Stimulated activated CD8-positive, alpha-beta memory T cell treated with anti-CD3 and anti-CD28 coated beads, Interleukin-4, amount 100 ng/mL, for 48 hours (primary cell): ENCODE data around the gene DBN1.

Source experiments
- DNase-seq: peaks from one replicate; pipeline ENCODE4 v3.0.0-alpha.2; 2020

DBN1 gene

DNA sequence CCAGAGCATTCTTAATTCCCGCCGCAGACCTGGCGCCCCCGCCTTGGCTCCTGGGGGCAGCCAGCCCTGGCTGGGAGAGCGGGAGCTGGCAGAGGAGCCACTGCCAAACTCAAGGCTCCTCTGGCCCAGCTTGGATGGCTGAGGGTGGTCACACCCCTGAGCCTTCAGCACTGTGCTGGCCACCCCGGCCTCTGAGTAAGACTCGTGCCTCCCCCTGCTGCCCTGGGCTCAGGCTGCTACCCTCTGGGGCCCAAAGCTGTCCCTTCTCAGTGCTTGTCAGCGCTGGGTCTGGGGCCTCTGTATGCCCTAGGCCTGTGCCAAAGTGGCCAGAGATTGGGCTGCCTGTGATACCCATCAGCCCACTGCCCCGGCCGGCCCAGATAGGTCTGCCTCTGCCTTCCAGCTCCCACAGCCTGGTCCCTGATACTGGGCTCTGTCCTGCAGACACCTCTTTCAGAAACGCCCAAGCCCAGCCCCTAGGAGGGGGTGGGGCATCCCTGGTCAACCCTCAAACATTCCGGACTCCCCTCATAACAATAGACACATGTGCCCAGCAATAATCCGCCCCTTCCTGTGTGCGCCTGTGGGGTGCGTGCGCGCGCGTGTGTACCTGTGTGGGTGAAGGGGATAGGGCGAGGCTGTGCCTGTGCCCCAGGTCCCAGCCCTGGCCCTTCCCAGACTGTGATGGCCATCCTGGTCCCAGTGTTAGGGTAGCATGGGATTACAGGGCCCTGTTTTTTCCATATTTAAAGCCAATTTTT lies 31.2 kb downstream of the DBN1 start:
- no peak for DNase-seq

GRCh38 chr5:177440990-177441780 lies 32.2 kb downstream of the DBN1 start:
- no peak for DNase-seq

DNA sequence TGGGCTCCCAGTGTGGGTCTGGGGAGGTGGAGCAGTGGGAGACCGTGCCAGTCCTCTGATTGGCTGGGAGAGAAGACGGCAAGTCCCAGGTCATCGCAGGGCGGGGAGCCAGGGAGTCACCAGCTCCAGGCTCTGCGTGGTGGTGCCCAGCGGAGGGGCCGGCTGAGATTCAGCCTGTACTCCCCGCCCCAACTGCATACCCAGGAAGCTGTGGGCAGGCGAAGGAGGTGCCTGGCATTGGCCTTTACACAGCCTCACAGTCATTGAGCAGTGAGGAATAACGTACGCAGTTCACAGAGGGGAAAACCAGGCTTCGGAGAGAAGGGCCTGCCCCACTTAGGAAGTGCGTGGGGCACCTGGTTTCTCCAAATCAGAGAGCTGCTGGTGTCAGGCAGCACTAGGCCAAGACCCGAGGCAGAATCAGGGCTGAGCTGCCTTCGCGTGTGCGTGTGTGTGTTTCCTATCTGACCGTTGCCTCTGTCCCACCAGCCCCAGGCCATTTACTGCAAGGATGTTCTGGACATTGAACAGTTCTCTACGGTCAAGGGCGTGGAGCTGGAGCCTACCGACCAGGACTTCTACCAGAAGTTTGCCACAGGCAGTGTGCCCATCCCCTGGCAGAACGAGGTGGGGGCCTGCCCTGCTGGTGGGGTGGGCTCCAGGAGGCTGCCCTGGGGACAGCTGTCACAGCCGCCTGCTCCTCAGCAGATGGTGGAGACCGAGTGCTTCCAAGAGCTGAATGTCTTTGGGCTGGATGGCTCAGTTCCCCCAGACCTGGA lies 33.0 kb downstream of the DBN1 start:
- no peak for DNase-seq

- no peak for DNase-seq
Observed at GRCh38 chr5:177439518-177440053, 33.8 kb downstream of the DBN1 start.

DNA sequence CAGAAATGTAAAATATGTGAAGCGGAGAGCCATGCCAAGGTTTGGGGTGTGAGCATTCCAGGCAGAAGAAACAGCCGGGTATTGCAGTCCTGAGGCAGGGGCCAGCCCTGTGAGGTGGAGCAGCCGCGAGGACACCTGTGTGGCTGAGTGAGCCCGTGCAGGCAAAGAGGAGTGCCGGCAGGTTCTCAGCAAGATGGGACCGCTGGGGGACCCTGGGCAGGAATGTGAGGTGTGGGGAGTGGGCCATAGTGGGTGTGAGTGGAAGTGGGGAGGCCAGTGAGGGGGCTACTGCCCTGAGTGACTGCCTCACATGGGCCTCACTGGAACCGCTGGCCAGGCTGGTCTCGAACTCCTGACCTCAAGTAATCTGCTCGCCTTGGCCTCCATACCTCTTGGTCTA lies 35.0 kb downstream of the DBN1 start:
- DNase-seq = no peak

DNA sequence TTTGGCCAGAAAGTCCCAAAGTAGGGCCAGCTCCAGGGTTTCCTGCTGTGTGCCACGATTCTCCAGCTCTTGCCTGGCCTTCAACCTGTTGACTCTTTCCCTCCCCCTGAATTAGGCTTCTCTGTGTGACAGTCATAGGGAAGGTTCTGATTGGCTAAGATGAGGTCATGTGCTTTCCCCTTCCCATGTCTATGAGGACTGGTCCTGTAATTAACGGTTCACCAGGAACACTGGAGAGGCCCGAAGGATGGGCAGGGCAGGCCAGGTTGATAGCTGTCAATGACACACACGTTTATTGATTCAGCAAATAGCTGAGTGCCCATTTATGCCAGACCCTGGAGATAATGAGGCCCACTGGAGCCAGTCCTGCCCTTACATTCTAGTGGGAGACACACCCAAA lies 35.8 kb downstream of the DBN1 start:
- DNase-seq = no peak

DNA sequence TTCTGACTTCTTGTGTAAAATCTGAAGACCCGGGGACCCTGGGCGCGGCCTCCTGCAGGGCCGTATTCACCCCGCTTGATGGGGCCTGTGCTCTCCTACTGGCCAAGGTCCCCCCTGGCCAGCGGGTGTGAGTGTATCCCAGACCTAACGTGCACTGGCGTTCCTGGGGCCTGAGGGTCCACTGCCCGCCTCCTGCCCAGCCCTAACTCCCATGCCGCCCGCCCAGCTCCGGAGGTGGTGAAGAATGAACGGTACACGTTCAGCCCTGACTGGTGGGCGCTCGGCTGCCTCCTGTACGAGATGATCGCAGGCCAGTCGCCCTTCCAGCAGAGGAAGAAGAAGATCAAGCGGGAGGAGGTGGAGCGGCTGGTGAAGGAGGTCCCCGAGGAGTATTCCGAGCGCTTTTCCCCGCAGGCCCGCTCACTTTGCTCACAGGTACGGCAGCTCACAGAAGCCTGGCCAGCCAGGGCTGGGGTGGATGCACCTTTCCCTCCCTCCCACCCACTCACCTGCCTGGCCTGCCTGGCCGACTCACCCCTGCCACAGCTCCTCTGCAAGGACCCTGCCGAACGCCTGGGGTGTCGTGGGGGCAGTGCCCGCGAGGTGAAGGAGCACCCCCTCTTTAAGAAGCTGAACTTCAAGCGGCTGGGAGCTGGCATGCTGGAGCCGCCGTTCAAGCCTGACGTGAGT lies 37.4 kb downstream of the DBN1 start:
- no peak for DNase-seq

DNA sequence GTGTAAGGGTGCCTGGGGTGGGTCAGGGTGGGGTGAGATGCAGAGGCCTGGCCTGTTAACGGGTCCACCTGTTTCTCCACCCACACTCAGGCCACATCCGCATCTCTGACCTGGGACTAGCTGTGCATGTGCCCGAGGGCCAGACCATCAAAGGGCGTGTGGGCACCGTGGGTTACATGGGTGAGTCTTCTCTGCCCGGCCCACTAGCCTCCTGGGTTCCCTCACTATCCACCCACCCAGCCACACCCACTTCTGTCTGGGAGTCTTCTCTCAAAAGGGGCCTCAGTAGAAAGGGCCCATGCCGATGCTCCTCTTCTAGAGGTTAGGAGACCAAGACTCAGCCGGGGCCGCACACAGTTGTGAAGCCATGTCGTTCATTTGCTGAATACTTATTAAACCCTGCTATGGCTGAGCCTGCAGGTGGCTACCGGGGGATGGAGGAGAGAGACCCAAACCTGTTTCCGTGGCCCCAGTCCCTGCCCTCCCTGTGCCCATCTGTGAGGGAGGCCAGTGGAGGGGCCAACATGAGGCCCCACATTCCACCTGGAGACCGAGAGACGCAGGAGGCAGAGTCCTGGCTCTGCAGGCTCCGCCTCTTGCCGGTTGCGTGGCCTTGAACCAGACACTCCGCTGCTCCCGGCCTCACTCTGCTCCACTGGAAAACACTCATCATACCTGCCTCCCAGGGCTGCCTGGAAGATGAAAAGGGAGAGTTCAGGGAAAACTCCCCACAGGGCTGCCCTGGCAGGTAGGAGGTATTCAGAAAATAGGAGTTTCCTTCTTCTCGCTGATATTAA lies 38.3 kb downstream of the DBN1 start:
- no peak for DNase-seq

- peak; percentile 72 for DNase-seq
Observed at GRCh38 chr5:177434437-177434836, 39.0 kb downstream of the DBN1 start.

DNA sequence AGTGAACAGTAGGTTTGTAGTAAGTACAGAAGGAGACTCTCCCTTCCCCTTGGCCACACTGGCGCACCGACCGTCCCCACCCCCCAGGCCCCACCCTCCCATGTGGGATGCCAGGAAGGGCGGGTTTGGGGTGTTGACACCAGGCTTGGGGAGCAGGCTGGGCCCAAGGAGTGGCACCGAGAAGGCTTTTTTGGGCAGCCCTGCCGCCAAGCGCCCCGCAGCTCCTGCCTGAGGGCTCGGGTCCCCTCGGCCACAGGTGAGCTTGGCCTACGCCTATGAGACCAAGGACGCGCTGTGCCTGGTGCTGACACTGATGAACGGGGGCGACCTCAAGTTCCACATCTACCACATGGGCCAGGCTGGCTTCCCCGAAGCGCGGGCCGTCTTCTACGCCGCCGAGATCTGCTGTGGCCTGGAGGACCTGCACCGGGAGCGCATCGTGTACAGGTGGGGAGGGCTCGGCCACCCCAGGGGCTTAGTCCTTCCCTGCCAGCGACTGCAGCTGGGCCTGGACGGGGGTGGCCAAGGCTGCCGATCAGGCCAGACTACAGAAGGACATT lies 39.7 kb downstream of the DBN1 start:
- DNase-seq = no peak

DNA sequence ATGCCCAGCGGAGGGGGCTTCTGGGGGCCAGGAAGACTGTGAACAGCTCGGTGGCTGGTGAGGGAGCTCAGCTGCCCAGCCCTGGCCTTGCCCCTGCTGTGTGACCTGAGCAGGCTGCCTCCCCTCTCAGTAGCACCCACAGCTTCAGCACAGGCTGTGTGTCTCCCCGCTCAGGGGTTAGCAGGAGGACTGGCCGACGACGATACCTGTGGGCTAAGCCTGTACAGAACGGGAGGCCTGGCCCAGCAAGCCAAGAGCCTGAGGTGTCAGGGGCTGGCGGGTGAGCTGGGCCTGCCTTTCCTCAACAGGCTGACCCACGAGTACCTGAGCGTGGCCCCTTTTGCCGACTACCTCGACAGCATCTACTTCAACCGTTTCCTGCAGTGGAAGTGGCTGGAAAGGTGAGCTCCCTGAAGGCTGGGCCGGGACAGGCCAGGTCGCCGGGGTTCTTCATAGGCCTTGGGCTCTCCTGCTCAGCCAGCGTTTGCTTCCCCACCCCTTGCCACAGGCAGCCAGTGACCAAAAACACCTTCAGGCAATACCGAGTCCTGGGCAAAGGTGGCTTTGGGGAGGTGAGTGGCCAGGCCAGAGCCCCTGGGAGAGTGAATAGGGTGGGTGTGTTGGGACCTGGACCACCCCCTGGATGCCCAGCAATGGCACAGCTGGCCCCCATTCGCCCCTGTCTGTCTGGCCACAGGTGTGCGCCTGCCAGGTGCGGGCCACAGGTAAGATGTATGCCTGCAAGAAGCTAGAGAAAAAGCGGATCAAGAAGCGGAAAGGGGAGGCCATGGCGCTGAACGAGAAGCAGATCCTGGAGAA lies 40.4 kb downstream of the DBN1 start:
- no peak for DNase-seq

GRCh38 chr5:177432143-177432838 lies 41.1 kb downstream of the DBN1 start:
- peak; percentile 79 for DNase-seq

GRCh38 chr5:177431317-177432142 lies 41.9 kb downstream of the DBN1 start:
- peak; percentile 89 for DNase-seq

DNA sequence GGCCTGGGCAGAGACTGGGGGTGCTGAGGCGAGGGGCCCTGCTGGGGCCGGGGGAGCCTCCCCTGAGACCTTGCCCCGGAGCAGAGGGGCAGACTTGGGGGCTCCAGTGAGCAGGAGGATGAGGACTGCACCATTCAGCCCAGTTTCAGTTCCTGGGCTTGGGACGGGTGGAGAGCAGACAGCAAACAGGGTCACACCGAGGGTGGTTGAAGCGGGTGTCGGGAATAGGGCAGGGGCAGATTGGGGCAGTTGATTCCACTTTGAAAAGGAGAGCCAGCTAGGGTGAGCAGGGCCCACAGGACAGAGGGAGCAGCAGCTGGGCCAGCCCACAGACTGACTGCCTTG lies 42.5 kb downstream of the DBN1 start:
- no peak for DNase-seq

DNA sequence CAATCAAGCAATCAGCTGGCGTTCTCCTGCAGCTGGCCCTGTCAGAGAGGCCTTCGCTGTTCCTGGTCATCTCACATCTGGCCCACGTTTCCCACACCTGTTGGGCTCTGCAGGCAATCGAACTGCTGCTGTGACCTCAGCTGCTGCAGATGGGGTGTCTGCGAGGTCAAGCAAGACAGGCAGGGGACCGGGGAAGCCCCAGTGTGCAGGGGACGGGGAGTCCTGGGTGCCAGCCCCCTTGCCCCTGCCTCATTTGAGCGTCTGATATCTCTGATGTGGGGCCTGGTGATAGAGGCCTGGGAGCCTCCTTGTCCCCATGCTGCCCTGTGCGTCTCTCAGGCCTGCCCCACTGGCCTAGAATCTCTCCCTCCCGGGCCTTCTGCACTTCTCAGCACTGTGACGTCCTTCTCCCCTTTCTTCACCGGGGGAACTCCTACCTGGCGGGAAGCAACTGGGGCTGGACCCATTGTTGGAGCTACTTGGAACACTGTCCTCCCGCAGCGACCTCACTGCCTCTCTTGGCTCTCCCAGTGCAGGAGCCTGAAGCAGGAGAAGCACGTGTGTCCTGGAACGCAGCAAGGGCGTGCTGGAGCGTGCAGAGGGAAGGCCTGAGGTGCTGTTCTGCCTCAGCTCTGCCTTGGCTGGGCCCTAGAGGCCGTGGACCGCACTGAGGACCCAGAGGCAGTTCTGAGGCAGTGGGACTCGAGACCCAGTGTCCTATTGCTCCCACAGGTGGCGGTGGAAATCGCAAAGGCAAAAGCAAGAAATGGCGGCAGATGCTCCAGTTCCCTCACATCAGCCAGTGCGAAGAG lies 43.1 kb downstream of the DBN1 start:
- no peak for DNase-seq

DNA sequence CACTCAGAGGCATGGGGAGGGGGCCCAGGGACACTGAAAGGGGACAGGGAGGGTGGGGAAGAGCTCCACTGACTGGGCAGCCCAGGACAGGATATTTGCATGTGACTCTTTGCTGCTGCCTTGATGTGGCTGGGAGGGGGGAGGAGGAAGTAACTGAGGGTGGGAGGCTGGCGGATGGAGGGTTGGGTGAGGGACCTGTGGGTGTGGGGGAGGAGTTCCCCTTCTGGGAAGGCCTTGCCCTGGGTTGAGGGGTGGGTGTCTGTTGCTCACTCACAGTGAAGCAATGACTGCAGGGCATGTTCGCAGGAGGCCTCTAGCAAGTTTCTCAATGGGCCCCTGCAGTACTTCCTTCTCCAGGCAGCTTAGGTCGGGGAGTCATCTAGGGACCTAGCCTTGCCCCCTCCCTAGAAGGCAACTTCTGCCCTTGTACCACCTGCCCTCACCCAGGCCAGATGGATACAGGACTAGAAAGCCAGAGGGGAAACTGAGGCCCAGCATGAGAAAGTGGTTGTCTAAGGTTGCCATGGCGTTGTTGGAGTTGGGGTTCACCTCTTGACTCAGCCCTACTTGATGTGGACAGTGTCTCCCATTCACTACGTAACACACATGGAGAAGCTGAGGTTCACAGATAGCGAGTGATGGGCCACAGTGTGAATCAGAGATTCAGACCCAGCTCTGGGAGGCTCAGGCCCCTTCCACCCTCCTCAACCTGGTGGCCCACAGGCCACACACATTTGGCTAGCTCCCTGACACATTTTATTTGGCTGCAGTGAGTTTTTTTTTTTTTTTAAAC lies 44.0 kb downstream of the DBN1 start:
- peak; percentile 92 for DNase-seq

- DNase-seq = no peak
Observed at GRCh38 chr5:177428574-177429217, 44.7 kb downstream of the DBN1 start.
